NCI-H146 treated with DMSO at 0.1 percent for 48 hours (cell line): ENCODE data around the gene ZNF207.
A peak's percentile ranks its signal among the peaks of the same experiment; 100 is the strongest.
"Not testable (repeated sequence)": the region's sequence is repeated elsewhere in the genome, so short reads cannot be mapped to it uniquely, and the experiment has no call there.

ENCODE experiments used
- DNase-seq: peaks from one replicate; lab custom pipeline; 2025; ENCODE audit not compliant: unreplicated experiment; lab: John Stamatoyannopoulos, UW

ZNF207 gene

DNA sequence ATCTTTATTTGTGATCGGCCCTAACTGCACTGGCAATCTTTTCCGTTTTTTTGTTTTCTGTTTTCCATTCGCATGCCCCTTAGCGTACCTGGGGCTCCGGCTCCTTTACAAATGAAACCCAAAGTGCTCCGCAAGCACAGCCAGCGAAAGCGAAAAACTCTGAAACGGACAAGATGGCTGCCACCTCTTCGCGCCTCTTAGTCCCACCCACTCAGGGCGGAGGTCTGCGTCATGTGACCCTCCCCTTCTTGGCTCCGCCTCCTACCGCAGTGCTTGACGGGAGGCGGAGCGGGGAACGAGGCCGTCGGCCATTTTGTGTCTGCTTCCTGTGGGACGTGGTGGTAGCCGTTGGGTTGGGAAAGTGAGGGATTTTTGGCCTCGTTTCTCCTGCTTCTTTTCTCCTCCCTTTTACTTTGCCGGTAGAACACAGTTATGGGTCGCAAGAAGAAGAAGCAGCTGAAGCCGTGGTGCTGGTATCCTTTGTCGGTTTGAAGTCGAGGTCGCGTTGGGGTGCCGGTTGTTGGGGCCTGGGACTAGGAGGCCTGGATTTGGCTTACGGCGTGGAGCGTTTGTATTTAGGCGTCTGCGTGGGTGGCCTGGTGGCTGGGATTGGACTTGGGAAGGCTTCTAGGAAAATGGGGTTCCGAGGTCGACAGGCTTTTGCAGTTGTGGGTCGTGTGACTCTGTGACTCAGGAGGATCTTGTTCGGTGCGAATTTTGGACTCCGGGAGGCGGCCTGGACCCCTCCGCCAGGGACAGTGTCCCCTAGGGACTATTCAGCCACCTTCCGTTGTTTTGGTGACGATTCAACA lies at the start of gene ZNF207:
Gene ZNF207, plus strand, starts transcription at position 304 of the 812 bp plus-strand sequence. Its CDS starts 129 bp downstream, at position 433.
- DNase-seq: peak; percentile 97

DNA sequence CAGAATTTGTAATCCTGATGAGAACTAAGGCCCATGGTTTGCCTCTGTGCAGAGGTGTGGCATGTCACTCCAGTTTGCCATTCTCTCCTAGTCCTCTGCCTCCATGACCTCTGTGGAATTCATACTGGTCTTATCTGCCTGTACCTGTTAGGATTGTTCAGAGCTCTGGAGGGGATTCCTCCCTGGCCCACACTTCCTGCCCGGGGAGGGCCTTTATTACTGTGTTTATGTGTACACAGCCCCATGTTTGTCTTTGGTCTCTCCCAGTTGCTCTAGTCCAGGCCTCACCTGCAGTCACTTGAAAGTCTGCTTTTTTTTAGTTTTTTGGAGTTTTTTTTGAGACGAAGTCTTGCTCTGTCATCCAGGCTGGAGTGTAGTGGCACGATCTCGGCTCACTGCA lies 47.9 kb upstream of the ZNF207 start:
- peak; percentile 23 for DNase-seq

DNA sequence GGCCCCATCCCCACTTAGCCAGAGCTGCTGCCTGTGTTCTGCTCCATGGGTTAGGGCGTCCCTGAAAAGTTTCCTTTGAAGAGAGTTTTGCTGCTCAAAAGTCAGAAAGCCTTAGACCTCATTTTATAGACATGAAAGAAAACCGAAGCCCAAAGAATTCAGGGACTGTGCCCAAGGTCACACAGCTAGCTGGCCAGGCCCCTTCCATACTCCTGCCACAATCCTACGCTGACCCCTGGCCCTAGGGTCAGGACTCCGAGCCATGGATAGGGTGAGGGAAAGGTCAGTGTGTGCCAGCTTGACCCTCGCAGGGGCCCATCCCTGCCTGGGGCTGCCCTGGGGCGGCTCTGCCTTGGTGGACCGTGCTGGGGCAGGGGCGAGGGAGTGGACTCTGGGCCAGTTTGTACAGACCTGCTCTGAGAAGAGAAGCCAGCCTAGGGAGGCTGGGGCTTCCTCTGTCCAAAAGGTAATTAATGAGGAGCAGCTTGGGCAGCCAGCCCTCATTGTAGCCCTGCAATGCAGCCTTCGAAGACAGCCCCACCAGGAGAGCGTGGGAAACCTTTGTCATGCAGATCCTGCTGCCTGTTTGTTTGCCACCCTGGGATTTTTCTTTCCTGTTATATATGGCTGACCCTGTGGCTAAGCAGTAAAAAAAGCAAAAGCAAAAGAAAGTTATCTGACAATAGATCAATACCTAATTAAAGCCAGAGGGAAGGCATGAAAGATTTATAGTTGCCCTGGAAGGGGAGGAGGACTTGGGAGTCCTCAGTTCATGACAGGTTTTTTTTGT lies 46.9 kb upstream of the ZNF207 start:
- DNase-seq: peak; percentile 34

DNA sequence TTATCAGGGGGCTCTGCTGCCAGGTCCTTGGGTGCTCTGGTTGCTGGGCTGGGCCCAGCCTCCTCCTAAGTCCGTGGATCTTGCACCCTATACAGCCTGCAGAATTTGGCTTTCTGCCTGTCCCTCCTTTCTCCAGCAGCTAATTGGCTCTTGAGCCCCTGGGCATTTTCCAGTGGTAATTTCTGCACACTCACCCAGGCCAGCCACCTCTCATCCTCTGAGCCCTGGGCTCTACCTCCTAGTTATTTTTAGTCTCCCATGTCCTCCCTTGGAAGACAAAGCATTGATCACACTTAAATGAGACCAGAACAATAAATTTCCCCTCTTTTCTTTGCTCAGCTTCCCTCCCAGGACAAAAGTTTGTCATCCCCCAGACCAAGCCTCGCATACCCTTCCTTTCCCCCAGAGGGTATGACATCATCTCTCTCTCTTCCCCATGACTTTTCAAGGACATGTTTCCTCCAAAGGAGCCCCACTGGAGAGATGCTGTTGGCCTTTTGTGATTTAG lies 46.1 kb upstream of the ZNF207 start:
- no peak for DNase-seq

DNA sequence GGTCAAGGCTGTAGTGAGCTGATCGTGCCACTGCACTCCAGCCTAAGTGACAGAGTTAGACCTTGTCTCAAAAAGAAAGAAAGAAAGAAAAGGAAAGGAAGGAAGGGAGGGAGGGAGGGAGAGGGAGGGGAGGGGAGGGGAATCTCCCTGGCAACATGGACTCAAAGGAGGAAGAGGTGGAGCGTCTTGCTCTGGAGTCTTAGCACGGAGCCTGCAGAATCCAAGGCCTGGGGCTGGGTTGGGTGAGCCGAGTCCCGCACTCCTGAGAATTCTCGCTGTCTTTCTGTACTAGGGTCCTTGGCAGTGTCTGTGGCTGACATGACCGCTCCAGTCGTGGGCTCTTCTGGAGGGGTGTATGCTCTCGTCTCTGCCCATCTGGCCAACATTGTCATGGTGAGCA lies 44.9 kb upstream of the ZNF207 start:
- no peak for DNase-seq

DNA sequence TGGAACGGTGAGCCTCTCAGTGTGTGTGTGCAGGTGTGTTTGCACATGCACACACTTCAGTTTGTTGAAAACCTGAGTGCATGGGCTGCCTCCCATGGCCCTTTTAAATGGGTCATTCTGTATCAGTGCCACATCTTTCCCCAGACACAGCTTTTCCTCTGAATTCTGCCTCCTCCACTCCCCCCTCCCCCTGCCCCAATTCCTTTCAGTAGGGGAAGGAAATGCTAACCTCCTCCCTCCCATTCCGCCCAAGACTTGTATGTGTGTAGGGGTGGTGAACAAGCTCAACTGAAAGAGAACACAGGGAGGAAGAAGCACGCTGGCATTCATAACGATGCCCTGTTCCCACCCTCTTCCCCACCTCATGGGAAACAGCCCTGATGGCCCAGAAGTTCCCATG lies 42.3 kb upstream of the ZNF207 start:
- no peak for DNase-seq

DNA sequence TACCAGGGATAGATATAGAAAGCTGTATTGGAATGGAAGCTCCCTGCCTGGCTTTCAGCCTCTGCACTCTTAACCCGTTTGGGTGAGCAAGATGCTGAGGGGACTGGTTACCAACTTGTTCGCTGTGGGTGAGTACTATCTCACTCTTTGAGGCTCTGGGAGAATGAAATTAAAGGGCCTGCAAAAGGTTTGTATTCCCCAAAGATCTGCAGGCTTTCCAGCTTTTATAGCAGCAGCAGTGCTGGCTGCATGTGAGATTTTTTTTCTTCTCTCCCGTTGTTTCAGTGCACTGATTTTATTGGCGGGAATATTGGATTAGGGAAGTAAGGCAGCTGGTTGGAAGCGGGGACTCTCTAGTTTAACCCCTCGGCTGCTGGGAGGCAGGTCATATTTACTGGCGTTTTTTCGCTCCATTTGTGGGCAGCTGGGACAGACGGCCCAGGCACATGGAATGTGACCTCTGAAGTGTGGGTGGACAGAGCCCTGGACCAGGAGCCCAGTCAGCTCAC lies 38.9 kb upstream of the ZNF207 start:
- no peak for DNase-seq

DNA sequence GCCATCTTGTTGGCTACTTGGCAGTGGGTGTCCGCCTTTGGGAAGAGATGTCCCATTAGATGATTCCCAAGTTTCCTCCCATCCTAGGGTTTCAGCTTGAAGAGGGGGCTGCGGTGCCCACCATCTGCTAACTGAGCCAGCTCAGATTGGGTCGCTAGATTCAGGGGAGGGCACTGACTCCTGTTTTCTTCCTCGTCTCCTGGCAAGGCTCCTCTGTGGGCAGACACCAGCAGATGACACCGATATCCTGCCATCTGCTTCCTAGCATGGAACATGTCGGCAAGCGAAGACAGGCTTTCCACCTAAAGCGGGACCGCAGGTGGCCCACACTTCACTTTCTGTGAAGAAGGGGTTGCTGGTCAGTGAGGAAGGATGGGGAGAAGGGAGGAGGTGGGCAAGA lies 35.3 kb upstream of the ZNF207 start:
- no peak for DNase-seq

DNA sequence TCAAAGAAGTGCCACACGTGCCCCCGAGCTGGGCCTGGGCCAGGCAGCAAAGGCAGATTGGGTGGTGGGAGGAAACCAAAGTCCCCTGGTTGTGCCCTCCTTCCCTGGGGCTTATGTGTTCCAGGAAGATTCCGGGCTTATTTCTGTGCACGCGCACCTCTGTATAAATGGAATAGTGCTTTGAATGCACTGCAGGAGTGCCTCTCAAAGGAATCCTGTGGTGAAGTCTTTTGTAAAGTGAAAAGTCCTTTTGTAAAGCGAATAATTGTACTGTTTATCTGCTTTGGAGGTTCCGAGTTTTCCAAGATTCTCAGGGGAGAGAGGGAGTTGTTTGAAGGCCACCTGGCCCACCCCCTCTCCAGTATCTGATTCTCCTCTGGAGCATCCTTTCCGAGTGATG lies 34.8 kb upstream of the ZNF207 start:
- DNase-seq: peak; percentile 38

DNA sequence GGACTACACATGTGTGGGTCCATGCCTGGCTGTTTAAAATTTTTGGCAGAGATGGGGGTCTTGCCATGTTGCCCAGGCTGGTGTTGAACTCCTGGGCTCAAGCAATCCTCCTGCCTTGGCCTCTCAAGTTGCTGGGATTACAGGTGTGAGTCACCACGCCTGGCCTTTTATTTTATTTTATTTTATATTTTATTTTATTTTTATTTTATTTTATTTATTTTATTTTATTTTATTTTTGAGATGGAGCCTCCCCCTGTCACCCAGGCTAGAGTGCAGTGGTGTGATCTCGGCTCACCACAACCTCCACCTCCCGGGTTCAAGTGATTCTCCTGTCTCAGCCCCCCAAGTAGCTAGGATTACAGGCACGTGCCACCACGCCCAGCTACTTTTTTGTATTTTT lies 33.3 kb upstream of the ZNF207 start:
- DNase-seq: not testable (repeated sequence)

DNA sequence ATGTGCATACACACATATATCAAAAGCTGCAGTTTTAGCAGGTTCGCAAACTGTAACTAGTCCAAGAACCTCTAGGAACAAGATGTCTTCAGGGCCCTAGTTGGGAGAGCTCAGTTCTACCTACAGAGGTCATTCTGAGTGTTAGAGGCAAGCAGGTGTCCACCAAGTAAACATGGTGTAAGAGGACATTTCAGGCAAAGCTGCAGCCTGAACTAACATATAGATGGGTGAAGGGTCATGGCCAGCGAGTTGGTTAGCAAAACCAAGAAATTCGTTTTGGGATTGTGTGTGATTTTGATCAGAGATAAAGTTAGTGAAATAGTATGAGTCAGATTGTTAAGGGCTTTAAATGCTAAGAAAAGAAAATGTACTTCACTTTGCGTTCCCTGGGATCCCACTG lies 32.6 kb upstream of the ZNF207 start:
- no peak for DNase-seq

DNA sequence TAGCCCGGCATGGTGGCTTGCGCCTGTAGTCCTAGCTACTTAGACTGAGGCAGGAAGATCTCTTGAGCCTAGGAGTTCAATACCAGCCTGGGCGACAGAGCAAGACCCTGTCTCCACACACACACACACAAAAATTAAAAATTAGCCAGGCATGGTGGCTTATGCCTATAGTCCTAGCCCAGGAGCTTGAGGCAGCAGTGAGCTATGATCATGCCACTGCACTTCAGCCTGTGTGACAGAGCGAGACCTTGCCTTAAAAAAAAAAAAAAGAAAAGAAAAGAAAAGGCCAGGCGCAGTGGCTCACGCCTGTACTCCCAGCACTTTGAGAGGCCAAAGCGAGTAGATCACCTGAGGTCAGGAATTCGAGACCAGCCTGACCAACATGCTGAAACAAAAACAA lies 31.9 kb upstream of the ZNF207 start:
- no peak for DNase-seq

DNA sequence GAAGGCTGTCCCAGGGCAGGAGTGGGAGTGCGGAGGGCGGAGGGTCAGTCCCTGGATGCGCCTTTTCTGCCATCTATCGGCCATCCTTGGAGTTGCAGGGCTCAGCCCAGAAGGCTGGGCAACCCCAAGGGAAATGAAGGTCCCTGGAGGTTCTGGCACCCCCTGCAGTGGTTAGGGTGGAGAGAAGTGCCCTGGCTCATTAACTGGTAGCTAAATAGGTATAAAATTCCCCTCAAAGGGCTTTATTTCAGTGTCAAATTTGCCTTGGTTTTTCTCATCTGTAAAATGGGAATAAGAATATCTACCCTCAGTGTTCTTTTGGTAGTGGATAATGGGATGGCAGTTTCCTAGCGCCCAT lies 30.4 kb upstream of the ZNF207 start:
- peak; percentile 19 for DNase-seq

DNA sequence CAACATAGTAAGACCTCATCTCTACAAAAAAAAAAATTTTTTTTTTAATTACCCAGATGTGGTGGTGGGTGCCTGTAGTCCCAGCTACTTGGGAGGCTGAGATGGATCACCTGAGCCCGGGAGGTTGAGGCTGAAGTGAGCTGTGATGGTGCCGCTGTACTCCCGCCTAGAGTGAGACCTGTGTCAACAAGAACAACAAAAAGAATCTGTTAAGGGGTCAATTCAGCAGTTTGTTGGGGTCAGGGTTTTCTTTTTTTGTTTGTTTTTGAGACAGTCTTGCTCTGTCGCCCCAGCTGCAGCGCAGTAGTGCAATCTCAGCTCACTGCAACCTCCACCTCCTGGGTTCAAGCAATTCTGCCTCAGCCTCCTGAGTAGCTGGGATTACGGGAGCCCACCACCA lies 29.9 kb upstream of the ZNF207 start:
- DNase-seq: not testable (repeated sequence)

DNA sequence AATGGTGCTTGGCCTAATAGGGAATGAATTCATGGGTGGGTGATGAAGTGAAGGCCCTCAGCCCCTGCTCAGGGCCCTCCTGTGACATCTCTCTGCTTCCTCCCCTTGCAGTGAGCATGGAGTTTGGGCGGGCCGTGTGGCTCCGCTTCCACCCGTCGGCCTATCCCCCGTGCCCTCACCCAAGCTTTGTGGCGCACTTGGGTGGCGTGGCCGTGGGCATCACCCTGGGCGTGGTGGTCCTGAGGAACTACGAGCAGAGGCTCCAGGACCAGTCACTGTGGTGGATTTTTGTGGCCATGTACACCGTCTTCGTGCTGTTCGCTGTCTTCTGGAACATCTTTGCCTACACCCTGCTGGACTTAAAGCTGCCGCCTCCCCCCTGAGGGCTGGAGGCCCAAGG lies 29.1 kb upstream of the ZNF207 start:
- no peak for DNase-seq

DNA sequence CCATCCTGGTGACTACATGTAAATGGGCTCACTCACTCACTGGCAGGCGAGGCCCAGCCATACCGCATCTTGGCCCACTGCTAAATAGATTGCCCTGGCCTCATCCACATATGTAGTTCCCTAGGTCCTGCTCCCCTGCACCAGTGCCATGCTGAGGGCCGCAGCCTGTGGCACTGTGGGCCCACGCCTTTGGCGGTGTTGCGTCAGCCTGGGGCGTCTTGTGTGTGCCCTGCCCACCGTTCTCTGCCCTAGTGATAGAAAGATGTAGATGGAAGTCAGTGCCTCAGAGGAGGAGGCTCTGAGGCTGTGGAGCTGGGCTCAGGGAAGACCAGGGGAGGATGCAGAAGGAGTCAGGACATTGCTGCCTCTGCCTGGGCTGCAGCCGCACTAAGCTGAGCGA lies 26.9 kb upstream of the ZNF207 start:
- DNase-seq: no peak

DNA sequence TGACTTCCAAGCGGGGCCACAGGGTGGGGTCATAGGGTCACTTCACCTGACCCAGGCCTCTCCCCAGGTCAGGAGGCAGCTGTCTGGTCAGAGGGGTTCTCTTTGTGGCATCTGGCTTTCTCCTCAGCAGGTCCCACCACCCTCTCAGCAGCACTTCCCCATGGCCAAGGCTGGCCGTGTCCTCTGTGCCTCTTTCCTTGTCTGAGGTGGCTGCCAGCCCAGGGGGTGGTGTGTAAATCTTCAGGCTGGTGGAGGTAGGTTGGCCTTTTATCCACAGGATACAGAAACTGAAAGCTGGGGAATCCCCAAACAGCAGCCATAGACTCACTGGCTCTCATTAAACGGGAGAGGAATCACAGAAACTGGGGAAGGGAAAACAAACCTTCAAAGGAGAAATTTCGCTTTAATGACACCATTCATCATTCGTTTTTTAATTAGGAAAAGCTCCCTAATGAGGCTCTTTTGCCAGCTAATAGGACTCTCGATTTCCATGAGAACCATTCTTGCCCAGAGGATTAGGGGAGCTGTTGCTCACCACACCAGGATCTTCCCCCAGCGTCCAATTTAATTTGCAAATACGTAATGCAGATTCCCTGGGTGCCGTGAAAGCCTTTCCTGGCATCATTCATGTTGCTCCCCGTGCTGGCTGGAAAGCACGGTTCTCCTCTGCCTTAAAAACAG lies 26.0 kb upstream of the ZNF207 start:
- no peak for DNase-seq

DNA sequence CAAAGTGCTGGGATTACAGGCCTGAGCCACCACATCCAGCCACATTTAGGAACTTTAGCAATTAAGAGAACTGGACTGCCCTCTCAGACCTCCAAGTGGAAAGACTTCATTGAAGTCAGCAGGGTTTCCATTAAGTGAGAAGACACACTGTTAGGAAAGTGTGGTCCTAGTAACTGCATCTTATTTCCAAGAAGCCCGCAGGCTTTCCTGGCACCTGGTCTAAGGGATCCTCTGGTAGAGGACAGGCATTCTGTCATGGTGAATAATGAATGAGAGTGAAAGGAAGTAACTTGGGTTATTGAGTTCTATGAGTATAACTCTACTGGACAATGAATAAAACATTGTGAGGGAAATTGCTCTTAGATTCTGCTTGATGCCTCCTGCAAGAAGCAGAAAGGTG lies 22.0 kb upstream of the ZNF207 start:
- DNase-seq: no peak

DNA sequence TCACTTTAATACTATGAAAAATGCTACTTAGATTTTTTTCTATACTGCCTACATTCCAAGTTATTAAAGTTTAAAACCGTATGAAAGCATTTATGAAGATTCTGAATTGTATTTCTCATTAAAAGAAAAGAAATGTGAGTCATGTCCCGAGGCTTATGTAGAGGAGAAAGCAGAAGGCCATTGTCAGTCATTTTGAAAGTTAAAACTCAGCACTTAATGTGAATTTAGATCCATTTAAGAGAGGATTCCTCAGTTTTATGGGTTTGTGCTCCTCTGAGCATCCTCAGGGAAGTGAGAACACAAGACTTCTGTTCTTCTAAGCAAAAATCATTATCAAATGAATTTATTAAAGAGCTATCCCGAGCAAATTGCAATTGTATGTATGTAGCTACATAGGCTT lies 19.8 kb upstream of the ZNF207 start:
- no peak for DNase-seq

DNA sequence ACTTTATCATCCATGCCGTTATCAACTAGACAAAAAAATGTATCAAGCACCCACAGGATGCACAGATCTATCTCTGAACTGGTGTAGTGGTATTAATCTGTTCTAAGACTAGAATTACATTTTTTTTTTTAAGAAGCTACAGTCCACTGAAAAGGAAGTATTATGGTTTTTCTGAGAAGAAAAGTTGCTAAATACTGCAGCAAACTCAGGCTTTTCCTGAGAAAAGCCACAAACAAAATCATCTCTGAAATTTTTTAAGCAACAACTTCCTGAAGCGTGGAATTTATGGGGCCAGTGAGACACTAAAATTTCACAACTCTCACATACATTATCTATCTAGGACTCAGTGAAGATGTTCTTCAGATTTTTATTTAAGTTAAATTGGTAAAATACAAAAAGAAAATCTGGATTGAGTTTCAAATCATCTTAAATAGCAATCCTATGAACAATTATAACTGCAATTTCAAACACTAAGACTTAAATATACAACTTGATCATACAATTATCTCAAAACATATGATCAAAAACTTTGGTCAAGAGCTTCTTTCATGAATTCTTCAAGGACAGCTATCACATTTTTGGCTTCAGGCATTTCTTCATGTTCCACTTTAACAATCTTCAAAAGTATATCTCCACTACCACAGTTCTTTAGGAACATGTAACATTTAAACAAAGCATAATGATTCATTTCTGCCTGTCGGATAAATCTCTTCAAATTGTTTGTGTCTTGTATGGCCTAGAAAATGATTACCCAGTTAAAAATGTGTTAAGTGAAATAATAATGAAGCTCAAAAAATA lies 18.5 kb upstream of the ZNF207 start:
- DNase-seq: no peak

DNA sequence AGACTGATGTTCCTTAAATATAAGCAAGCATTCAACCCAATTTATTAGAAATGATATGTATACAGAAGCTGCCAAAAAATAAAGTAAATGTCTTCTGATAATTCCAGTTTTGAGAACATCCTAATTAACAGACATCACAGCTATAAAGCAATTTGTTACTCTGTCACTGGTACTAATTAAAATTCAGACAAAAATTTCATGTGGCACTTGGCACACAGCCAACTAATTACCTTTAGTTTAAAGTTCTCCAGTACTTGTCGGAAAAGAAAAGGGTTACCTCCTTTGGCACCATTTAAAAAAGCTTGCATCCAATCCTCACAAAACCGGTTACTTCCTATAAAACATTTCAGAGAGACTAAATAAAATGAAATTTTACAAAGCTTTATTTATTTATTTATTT lies 16.8 kb upstream of the ZNF207 start:
- DNase-seq: no peak
